Activated effector memory CD4-positive, alpha-beta T cell treated with Interleukin-2 at 50 U/mL for 16 hours (primary cell): ENCODE results near the gene GP1BB.
A peak's percentile ranks its signal among the peaks of the same experiment; 100 is the strongest.

Experiments used
- DNase-seq: peaks from one replicate; pipeline ENCODE4 v3.0.0-alpha.2; 2020

The GP1BB gene

DNA sequence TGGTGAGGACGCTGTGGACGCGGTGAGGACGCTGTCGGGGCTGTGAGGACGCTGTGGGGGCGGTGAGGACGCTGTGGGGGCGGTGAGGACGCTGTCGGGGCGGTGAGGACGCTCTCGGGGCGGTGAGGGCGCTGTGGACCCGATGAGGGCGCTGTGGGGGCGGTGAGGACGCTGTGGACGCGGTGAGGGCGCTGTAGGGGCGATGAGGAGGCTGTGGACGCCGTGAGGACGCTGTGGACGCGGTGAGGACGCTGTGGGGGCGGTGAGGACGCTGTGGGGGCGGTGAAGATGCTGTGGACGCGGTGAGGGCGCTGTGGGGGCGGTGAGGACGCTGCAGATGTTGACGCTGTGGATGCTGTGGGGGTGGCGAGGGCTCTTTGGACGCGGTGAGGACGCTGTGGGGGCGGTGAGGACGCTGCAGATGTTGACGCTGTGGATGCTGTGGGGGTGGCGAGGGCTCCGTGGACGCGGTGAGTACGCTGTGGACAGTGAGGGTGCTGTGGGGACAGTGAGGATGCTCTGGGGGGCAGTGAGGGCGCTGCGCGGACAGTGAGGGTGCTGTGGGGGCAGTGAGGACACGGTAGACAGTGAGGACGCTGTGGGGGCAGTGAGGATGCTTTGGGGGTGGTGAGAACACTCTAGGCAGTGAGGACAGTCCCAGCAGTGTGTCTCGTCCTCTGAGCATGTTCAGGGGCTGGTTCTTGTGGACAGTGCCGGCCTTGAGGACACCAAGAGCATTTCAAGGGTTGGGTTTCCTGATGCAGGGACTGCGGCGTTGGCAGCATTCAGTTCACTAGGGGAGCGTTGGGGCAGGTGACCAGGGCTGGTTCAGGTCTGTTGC, 4.2 kb downstream of the GP1BB start:
- no peak for DNase-seq

DNA sequence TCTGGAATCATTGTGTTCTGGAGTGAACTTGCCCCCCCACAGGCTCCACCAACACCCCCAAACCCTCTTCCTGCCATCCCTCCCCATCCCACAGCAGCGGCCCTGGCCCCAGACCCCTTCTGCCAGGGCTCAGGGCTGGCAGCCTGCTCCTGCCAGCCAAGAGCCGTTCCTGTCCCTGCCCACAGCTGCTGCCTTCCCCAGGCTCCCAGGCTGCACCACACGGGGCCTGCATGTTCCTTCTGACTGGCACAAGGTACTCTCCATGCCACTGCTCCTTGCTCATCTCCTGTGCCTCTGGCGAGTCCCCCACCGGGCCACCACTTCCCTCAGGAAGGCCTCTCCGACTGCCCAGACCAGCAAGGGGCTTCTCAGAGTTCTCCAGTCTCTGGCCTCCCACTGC, 4.9 kb downstream of the GP1BB start:
- no peak for DNase-seq

DNA sequence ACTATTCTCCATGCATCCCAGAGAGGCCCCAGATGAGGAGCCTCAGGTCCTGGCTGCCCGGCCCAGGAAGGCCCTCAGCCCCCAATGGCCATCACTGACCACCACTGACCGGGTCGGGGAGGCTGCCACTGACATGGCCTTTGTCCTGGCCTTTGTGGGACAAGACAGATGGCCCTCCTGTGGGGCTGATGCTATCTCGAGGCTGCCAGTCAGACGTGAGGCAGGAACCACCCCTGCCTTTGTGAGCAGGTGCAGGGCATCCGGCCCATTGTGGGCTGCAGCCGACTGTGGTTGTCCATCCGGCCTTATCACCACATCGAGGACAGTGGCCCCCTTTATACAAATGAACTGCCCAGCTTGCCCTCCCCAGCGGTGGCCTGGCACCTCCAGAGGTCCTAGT, 5.5 kb downstream of the GP1BB start:
- DNase-seq, result no peak

DNA sequence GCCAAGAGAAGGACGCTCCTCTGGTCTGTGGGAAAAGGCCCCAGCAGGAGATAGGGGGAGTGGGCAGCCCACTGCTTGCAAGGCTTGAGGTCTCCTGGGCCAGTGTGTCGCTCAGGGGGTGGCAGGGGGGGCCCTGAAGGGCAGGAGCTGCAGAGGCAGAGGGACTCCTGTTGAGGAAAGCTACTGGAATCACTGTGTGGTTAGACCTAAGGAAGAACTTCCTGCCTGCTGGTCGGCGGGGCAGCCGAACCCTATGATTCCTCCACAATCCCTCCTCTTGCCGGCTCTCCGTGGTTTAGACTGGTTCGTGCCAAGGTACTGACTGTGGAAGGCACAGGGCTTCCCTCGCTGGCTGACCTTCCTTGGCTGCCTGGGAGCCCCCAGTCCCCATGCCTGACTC, 6.2 kb downstream of the GP1BB start:
- no peak for DNase-seq

DNA sequence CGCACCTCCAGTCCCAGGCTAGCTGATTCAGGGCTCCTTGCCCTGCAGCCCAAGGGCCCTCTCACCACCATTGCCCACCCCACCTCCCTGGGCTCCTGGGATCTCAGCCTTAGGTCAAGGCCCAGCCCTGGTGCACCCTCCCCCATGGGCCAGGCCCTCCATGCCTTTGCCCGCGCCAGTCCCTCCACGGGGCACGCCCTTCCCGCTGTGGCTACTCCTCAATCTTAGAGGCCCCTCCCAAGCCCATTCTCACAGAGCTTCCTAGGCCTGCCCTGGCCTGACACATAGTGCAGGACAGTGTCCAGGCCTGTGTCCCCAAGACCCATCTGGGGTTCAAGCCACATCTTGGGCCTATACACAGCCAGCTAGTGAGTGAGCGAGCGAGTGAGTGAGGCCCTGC, 6.9 kb downstream of the GP1BB start:
- DNase-seq, result no peak

DNA sequence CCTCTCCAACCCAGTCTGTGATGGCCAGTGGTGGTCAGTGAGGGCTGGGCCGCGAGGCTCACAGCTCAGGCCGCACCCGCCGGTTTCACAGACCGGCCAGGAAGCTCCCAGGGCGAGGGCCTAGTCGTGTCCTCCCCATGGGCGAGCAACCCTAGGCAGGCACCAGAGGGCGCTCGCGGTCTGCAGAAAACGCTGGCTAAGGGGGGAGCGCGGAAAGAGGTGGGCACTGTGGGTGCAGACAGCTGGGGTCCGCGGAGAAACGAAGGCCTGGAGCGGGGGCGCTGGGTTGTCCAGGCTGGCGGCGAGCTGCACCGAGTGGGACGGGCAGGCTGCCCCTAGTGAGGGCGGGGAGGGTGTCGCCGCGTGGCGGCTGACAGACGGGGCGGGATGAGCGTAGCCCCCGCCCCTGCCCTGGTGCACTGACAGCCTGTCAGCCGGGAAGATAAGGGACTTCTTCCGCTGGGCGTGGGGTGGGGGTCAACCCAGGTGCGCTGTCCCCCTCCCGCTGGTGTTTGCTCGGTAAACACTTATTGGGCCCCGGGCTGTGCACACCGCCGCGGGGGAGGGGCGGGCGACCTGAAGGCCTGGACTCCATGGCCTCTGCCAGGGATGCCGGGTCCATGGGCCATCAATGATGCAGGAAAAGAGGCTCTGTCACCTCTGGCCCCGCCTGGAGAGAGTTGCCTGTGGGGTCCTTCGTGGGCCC, 7.5 kb downstream of the GP1BB start:
- DNase-seq, result peak; percentile 73

DNA sequence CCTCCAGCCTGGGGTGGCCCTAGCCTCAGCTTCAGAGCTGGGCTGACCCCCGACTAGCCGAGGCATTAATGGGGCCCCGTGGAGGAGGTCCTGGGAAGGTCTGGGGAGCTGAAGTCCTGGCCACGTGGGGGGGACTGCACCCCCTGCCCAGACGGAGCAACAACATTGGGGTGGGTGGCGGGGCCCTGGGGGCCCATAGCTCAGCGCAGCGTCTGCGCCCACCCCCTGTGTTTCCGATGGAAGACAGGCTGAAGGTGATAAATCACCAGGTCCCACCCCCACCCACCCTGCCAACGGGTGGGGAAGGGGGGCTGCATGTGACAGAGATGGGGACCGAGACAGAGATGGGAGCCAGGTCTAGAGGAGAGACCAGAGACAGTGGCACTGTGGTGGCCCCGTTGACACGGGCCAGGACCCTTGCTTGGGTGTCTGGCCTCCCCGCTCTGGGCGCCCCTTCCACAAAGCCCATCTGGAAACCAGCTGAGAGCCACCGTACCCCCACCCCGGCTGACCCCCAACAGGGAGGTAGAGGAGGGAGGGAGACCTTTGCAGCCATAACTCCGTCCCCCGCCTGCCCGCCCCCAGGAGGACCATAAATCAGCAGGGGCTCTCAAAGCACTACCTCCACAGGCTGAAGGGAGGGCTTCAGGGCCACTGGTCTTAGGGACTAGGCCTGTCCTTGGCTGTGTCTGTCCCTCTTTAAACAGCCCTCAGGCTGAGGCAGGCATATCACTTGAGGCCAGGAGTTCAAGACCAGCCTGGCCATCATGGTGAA, 8.2 kb downstream of the GP1BB start:
- no peak for DNase-seq

DNA sequence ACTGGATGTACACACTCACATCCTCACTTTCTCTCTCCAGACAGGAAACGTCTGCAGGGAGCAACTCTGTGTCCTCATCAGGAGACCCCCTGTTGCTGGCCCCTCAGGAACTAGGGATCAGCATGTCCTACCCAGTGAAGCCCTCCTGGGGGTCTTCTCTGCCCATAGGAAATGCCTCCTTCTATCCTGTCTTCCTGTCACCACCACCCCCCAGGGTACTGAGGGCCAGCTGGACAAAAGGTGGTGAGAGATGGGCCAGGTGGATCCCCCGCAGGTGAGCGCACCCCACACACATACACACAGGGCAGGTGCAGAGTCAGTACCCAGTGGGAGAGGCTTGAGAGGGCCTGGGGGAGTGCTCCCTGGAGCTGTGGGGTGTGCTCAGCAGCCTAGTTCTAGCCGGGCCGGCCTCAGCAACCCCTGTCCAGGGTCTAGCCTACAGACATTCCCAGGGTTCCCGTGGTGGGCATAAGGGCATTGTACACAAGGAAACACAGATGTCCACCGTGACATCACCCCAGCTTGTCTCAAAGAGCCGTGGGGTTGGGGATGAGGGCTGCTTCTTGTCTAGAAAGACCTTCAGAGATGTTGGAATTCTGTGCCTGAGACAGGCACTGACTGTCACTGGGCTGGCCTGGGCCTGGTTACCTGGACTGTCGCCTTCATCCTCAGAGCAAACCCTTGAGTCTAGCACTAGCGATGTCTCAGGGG, 9.2 kb downstream of the GP1BB start:
- no peak for DNase-seq

DNA sequence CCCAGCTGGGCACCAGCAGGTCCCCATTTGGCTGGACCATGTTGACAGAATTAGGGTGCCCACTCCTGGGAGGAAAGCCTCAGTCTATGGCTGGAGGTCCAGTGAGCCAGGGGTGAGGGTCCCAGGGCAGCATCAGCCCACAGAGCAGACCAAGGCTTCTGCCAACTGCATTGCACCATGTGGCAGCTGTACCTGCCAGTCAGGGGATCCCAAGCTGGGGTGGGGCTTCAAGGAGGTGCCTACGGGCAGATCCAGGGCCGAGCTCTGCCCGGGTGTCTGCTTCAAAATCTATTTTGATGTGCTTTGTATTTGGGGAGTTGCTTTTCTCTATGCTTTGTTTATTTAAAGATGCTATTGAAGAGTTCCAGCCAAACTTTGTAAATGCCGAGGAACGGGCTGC, 10.4 kb downstream of the GP1BB start:
- no peak for DNase-seq

DNA sequence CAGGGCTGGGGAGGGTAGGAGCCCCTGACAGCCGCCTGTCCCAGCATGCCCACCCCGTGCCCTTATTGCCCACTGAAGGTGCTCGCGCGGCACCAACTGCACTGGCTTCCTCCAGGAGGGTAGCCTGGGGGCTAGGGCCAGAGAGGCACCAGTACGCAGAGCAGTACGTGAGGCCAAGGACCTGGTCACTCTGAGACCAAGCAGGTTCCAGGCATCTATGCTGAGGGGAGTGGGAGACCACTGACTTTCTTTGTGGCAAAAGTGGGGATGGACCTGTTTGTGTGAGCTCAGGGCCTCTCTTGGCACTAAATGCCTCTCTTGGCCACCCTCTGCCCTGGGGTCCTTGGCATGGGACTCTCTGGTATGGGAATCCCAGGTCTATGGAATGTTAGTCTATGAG, 10.8 kb downstream of the GP1BB start:
- no peak for DNase-seq

DNA sequence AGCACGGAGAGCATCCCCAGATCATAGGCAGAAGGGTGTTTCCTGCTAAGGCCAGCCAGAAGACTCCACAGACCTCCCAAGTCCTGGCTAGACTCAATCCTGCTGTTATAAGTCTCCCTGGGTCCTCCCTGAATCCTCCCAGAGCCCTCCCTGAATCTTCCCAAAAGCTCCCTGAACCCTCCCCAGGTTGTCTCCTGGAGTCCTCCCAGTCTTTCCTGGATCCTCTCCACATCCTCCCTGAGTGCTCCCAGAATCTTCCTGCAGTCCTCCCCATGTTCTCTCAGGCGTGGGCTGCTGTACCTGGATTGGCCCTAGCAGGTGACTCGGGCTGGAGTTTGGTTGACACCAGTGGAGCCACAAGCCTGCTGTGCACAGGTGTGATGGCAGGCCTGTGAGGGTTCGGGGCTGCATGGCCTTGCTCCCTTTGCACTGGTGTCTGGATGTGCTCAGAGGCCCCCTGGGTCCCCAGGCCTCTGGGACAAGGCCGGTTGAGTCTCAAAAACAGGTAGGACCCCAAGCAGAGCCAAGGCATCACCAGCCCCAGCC, 11.6 kb downstream of the GP1BB start:
- DNase-seq, result no peak

DNA sequence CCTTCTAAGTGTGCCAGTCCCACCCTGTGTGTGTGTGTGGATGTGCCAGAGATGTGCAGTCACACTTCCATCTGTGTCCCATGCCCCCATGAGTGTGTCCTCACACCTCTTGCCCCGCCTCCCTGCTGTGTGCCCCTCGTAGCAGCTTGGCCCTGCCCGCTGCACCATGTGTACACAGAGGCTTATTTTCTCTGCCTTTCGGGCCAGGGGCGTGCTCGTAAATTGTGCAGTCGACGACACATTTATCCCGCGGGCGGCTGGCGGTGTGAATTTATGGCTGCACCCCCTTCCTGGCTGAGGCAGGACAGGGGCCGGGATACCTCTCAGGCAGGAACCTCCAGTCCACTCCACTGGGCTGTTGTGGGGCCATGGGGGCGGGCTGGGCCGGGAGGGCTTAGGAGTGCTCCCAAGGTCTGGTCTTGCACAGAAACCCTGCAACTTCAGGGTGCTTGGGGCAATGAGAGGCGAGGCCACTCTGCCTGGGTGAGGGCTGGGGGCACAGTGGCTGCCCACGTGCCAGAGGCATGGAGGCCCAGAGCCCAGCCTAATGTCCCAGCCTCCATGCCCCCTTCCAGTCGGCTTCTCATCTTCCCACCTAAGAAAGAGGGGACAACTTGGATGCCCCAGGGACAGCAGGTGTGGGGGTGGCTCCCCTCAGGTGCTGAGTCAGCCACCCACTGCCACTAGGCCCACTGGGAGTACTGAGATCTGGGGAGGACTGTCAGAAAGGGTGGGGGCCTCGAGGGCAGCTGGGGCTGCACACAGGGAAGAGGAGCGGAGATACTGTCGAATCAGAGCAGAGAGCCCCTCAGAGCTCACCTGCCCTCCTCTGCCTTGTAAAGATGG, 12.5 kb downstream of the GP1BB start:
- no peak for DNase-seq

DNA sequence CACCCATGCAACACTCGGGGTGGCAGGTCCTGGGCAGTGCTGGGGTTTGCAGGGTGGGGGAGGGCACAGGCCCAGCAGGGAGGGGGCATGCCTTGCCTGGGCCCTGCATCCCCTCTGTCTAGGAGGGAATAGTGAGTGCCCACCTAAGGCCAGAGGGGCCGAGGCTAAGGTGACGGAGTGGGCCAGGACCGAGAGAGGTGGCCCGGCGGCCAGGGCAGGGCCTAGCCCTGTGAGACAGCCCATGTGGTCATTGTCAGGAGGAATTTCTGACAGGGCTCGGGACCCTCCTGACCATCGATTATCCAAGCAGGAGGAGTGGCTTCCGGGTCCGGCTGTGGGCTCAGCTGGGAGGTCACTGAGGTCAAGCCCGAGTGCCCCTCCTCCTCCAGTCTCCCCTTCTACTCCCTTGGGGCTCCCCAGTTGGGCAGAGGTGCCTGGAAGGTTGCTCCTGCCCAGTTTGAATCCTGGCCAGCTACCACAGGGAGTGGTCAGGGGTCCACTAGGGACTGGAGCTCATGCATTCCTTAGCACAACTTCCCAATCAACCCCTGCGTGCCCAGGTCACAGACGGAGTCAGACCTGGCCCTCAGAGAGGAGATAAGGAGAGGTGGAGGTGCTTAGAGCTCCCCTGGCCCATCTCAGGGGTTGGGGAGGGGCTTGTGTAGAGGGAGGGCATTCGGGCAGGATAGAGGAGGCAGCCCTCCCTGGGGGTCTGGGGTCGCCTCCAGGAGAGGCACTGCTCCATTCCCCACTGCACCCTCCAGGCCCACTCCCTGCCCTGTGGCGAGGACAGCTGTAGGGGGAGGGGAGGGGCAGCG, 14.7 kb downstream of the GP1BB start:
- no peak for DNase-seq

DNA sequence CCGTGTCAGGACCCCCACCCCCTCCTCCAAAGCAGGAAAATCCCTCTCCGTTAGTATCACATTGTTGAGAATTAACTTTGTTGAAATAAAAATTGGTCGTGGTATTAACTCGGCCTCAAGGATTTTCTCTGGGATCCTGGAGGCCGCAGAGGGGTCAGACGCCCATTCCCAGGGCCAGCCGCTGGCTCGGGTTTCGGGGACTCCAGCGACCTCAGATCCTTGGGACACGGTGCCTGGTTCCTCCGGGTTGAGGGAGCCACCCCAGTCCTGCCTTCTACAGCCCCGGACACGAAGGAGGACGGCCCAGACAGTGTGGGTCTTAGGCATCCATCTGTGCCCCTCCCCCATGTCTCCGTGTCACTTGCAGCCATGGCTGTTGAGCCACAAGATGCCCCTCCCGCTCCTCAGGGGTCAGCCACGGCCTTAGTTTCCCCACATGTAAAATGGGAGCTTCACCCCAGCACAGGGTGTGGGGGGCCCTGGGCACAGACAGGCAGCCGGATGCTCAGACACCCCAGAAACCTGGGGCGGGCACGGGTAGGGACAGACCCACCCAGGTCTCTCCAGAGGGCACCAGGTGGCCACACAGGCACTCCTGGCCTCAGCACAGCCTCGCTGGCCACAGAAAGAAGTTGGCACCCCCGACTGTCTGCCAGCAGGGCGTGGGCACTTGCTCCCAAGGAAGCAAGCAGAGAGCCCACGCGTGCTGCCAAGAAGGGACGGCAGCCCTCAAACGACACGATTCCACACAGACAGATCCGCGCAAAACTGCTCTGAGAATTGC, 15.5 kb downstream of the GP1BB start:
- DNase-seq, result no peak

DNA sequence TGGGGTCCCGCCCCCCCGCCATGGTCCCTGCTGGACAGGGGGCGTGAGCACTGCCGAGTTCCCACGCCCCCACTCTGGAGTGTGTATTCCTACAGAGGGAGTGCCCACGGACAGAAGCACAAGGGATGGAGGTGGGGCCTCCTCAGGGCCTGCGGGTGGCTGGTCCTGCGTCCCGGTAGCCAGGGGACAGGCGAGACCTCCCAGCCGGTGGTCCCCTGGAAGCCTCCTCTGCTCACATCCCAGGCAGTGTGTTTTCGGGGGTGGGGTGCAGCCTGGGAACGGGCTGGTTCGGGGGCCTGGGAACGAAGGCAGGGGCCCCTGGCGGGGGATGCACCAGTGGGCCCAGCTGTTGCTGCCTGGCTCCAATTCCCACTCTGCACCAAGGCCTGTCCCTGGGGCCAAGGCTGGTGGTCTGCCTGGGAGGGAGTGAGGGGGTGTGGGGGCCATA, 16.1 kb downstream of the GP1BB start:
- no peak for DNase-seq

DNA sequence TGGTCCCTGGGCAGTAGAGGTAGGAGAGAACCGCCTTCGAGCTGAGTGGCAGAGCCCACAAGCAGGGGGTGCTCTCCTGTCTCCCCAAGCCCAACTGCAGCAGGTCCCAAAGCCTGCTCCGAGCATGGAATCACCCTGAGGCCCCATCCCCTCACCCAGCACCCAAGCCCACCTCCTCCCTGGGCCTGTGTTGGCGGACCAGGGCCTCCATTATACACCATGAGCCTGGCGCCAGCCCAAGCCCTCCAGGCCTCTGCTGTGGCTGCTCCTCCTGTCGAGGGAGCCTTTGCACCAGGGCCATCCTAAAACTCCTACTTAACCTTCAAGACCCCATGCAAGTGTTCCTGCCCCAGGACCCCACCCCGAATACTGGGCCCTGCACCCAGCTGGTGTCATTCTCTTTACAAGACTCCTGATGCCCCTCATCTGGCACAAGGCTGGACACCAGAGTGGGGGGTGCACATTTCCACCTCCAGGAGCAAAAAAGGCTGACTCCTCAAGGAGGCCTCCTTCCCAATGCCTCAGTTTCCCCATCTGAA, 16.6 kb downstream of the GP1BB start:
- no peak for DNase-seq

DNA sequence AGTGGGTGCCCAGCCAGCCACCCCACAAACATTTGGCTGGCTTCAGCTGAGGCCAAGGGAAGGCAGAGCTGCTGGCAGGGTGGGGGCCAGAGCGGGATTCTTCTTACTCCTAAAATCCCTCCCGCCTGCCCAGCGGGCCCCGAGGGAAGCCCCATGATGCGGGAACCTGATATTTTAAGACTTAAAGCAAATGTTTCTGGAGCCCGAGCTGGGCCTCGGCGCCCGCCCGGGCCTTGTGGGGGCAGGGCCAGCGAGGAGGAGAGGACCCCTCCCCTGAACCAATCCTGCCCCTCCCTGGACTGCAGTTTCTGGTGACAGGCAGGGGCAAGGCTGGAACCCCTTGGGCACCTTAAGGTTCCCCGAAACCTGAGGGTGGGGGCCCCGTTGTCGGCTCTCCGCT, 17.2 kb downstream of the GP1BB start:
- no peak for DNase-seq

DNA sequence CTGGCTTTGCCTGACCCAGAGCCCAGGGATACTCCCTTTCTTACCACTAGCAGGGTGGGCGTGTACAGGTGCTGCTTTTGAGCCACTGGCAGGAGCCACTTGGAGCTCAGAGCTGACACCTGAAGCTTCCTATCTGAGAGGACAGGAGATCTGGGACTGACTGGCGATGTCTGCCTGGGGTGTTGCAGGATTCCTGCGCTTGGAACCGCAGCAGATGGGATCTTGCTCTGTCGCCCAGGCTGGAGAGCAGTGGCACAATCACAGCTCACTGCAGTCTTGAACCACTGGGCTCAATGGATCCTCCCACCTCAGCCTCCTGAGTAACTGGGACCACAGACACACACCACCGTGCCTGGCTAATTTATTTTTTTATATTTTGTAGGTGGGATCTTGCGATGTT, 17.7 kb downstream of the GP1BB start:
- DNase-seq, result no peak

DNA sequence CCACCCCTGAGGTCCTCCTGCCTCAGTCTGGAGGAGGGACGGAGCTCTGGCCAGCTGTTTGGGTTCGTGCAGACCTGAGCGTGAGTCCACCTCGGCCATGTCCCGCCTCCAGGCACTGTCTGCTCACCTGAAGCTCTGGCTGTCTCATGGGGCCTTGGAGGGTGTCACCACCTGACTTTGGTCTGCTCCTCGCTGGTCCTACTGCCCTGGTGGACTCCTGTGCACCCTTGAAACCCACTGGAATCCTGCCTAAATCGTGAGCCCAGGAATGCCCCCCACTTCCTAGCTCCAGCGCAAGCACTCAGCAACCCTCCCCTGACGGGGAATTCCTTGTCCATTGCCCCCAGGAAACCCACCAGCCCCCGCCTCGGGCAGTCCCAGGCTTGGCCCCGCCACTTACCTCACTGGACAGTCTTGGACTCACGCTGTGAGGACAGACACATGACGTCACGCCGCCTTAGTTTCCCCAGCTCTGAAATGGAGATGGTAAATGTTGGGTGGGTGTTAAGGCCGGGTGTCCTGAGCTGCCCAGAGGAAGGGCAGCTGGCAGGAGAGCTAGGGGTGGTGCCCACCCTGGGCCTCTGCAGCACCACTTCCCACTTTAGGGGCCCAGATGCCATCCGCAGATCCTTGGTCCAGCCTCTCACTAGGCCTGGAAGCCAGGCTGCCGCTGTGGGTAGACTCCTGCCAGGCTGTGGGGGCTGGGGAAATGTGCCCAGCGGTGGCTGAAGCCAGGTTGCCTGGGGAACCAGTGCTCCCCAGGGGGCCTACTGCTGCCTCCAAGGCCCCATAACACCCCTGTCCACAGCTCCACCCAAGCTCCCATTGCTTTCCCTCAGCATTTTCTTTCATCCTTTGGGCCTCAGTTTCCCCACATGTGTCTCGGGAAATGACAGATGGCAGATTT, 19.1 kb downstream of the GP1BB start:
- no peak for DNase-seq
